Endodermal cell (in vitro differentiated cells): ENCODE measurements around the gene TOM1. TPM values are rescaled to one million over a fixed set of nuclear protein-coding genes. Genes with fewer than 3 reads are reported as not detected.

ENCODE experiments used
- DNase-seq: peaks from one replicate; pipeline ENCODE4 v3.0.0-alpha.2; 2017
- H3K27ac ChIP-seq: 2 replicates; pipeline ENCODE4 v1.5.1; 2013; ENCODE audit warnings: mild to moderate bottlenecking, low read depth, low read length, moderate library complexity
- H3K27me3 ChIP-seq: 2 replicates; pipeline ENCODE4 v1.6.1; 2013; ENCODE audit warnings: mild to moderate bottlenecking, low read length, moderate library complexity; ENCODE audit not compliant: insufficient read depth, control insufficient read depth, poor library complexity, severe bottlenecking
- H3K36me3 ChIP-seq: 2 replicates; pipeline ENCODE4 v1.7.0; 2013; ENCODE audit warnings: mild to moderate bottlenecking, low read length, moderate library complexity; ENCODE audit not compliant: control insufficient read depth, insufficient read depth
- H3K4me1 ChIP-seq: one replicate; pipeline ENCODE4 v1.7.0; 2013; ENCODE audit warnings: low read length; ENCODE audit not compliant: control insufficient read depth, insufficient read depth
- H3K4me3 ChIP-seq: 2 replicates; pipeline ENCODE4 v1.5.1; 2013; ENCODE audit warnings: mild to moderate bottlenecking, low read length, moderate library complexity
- H3K9ac ChIP-seq: 2 replicates; pipeline ENCODE4 v1.6.1; 2013; ENCODE audit warnings: mild to moderate bottlenecking, low read length, moderate library complexity; ENCODE audit not compliant: poor library complexity, severe bottlenecking; ENCODE audit errors: extremely low read depth
- H3K9me3 ChIP-seq: 2 replicates; pipeline ENCODE4 v1.6.1; 2013; ENCODE audit warnings: mild to moderate bottlenecking, low read length, moderate library complexity; ENCODE audit not compliant: control insufficient read depth
- H3K27ac Mint-ChIP-seq: 2 replicates; pipeline ENCODE4 v1.8.0; 2020; ENCODE audit warnings: mixed read lengths
- H3K27me3 Mint-ChIP-seq: 2 replicates; pipeline ENCODE4 v1.8.0; 2021; ENCODE audit warnings: mild to moderate bottlenecking, mixed read lengths; ENCODE audit not compliant: insufficient read depth
- H3K36me3 Mint-ChIP-seq: 2 replicates; pipeline ENCODE4 v1.8.0; 2020; ENCODE audit warnings: low read depth, mixed read lengths
- H3K4me1 Mint-ChIP-seq: 2 replicates; pipeline ENCODE4 v1.8.0; 2020; ENCODE audit warnings: mixed read lengths
- H3K4me3 Mint-ChIP-seq: 2 replicates; pipeline ENCODE4 v1.8.0; 2020; ENCODE audit warnings: mild to moderate bottlenecking, moderate library complexity, mixed read lengths
- H3K9me3 Mint-ChIP-seq: 2 replicates; pipeline ENCODE4 v1.8.0; 2020; ENCODE audit warnings: mild to moderate bottlenecking, mixed read lengths
- CTCF ChIP-seq: fragments of 200-600 bp; sonication (generic); conservative IDR thresholded peaks from 2 replicates; pipeline ENCODE4 v1.5.0; 2021; ENCODE audit warnings: antibody characterized with exemption, mild to moderate bottlenecking
- WGBS, 2 experiments: methylation state at CpG; one replicate each; pipeline versions ENCODE4 v1.1.5 to v1.1.7; 2013; ENCODE audit warnings: missing lambda C conversion rate in 2 of 2, mixed read lengths in 1 of 2; ENCODE audit not compliant: insufficient coverage in 1 of 2, insufficient read length in 1 of 2; 5-methylcytosine and 5-hydroxymethylcytosine counted together
- total RNA-seq, 2 donors: library from RNA; stranded (reverse); fragmentation: NEBNext Ultra II Directional in 1 of 2; extraction: Animal tissue kit (Norgen Biotek cat#: 25700) in 1 of 2; gene quantifications; 2 replicates in 1 of 2; 3 replicates in 1 of 2; pipeline ENCODE4 v1.2.1, GENCODE V29; 2021

The TOM1 gene
- total RNA-seq, 2 donors from 2014 or later, result 31.3 to 33.3 TPM

- Histone ChIP-seq H3K27me3 (no peaks in the 10 kb centered on the region), H3K9ac (no peak overlapping the region), H3K9me3 (no peaks in the 10 kb centered on the region), H3K36me3 (no peaks in the 10 kb centered on the region), H3K4me3 (no peak overlapping the region), H3K27ac (no peak overlapping the region), H3K4me1 (peaks cover 2% of the 10 kb centered on the region)
- H3K36me3 Mint-ChIP-seq, result peaks cover 15% of the 10 kb centered on the region
- H3K4me3 Mint-ChIP-seq, result no peak overlapping the region
- DNase-seq, result no peak
- peaks cover 18% of the 10 kb centered on the region for H3K4me1 Mint-ChIP-seq
- H3K27ac Mint-ChIP-seq, result no peak overlapping the region
- whole genome bisulfite sequencing, 2 experiments, result 83 to 86% methylated on average over 7 to 8 of the region's 8 CpGs
- no peak for TF ChIP-seq CTCF
- H3K27me3 Mint-ChIP-seq, result no peaks in the 10 kb centered on the region
- H3K9me3 Mint-ChIP-seq, result no peaks in the 10 kb centered on the region
These were observed 5.9 kb downstream of the TOM1 start for GRCh38 chr22:35305525-35306070.

- Histone ChIP-seq H3K27ac (peak overlapping the region; percentile 62), H3K4me1 (peaks cover 3% of the 10 kb centered on the region), H3K9ac (no peak overlapping the region), H3K27me3 (no peaks in the 10 kb centered on the region), H3K36me3 (no peaks in the 10 kb centered on the region), H3K4me3 (no peak overlapping the region), H3K9me3 (no peaks in the 10 kb centered on the region)
- peaks cover 15% of the 10 kb centered on the region for H3K36me3 Mint-ChIP-seq
- no peaks in the 10 kb centered on the region for H3K27me3 Mint-ChIP-seq
- no peaks in the 10 kb centered on the region for H3K9me3 Mint-ChIP-seq
- no peak for TF ChIP-seq CTCF
- no peak for DNase-seq
- peaks cover 25% of the 10 kb centered on the region for H3K4me1 Mint-ChIP-seq
- H3K4me3 Mint-ChIP-seq, result no peak overlapping the region
- WGBS, 2 experiments, result 59 to 82% methylated on average over 2 to 4 of the region's 4 CpGs
- H3K27ac Mint-ChIP-seq, result no peak overlapping the region
These were observed 6.8 kb downstream of the TOM1 start for GRCh38 chr22:35306350-35306967.

- H3K36me3 ChIP-seq, result no peaks in the 10 kb centered on the region
- Mint-ChIP-seq H3K4me3 (no peak overlapping the region), H3K36me3 (peaks cover 15% of the 10 kb centered on the region), H3K27me3 (no peaks in the 10 kb centered on the region), H3K4me1 (peaks cover 25% of the 10 kb centered on the region), H3K9me3 (no peaks in the 10 kb centered on the region), H3K27ac (no peak overlapping the region)
- H3K4me1 ChIP-seq, result peaks cover 3% of the 10 kb centered on the region
- H3K9me3 ChIP-seq, result no peaks in the 10 kb centered on the region
- no peaks in the 10 kb centered on the region for H3K27me3 ChIP-seq
- H3K4me3 ChIP-seq, result no peak overlapping the region
- TF ChIP-seq CTCF, result no peak
- 85 to 91% methylated on average over 5 to 9 of the region's 9 CpGs for WGBS, 2 experiments
- H3K27ac ChIP-seq, result no peak overlapping the region
- DNase-seq, result no peak
- no peak overlapping the region for H3K9ac ChIP-seq
These were observed 7.7 kb downstream of the TOM1 start for GRCh38 chr22:35307372-35307771.
